WTC11 (cell line): Measurements from ENCODE around the gene ZP4. TPM values are rescaled to one million over a fixed set of nuclear protein-coding genes. Genes with fewer than 3 reads are reported as not detected.

Experiments used
- ATAC-seq: fragments of 200-7000 bp; cut with Tn5 transposase; 2 replicates; pipeline ENCODE4 v1.10.0; 2021; ENCODE audit warnings: mild to moderate bottlenecking, moderate library complexity
- Bru-seq: library from RNA; stranded (reverse); fragments of 400-500 nt; gene quantifications from one replicate; lab custom pipeline; 2021; lab: Mats Ljungman, UMichigan
- CTCF ChIA-PET: fragments of 300-600 bp; sonication (Branson Sonifier 250); formaldehyde crosslinking; loops from one replicate; lab custom pipeline; 2021; ENCODE audit warnings: antibody characterized with exemption; lab: Charles Lee
- POLR2A ChIA-PET: fragments of 350-600 bp; sonication (Branson Sonifier 250); formaldehyde crosslinking; loops from one replicate; lab custom pipeline; 2021; ENCODE audit warnings: antibody characterized with exemption; lab: Charles Lee
- DNase-seq: peaks from one replicate; pipeline ENCODE4 v3.0.0; 2021; ENCODE audit warnings: low spot score
- H3K27ac Mint-ChIP-seq: 2 replicates; pipeline ENCODE4 v1.8.0; 2021; ENCODE audit warnings: mixed read lengths
- H3K27me3 Mint-ChIP-seq: 2 replicates; pipeline ENCODE4 v1.8.0; 2021; ENCODE audit warnings: low read depth, mild to moderate bottlenecking, moderate library complexity, mixed read lengths
- H3K36me3 Mint-ChIP-seq: 2 replicates; pipeline ENCODE4 v1.8.0; 2021; ENCODE audit warnings: mixed read lengths
- H3K4me1 Mint-ChIP-seq: 2 replicates; pipeline ENCODE4 v1.8.0; 2022; ENCODE audit warnings: mixed read lengths
- H3K4me3 Mint-ChIP-seq: 2 replicates; pipeline ENCODE4 v1.8.0; 2021; ENCODE audit warnings: mild to moderate bottlenecking, moderate library complexity, mixed read lengths
- H3K9me3 Mint-ChIP-seq: 2 replicates; pipeline ENCODE4 v1.8.0; 2021; ENCODE audit warnings: mixed read lengths
- CTCF ChIP-seq: fragments of 200-600 bp; IDR thresholded peaks from 2 replicates; pipeline ENCODE4 v1.8.0; 2022; ENCODE audit warnings: antibody characterized with exemption
- ELF4 ChIP-seq: sonication (generic); formaldehyde crosslinking; IDR thresholded peaks from 2 replicates; pipeline ENCODE4 v1.8.1; 2022; ENCODE audit warnings: low read depth, mild to moderate bottlenecking, moderate library complexity, missing genetic modification reagents
- ESRRA ChIP-seq: sonication (generic); formaldehyde crosslinking; IDR thresholded peaks from 2 replicates; pipeline ENCODE4 v1.8.1; 2022; ENCODE audit warnings: mild to moderate bottlenecking, missing genetic modification reagents, borderline replicate concordance
- ETV6 ChIP-seq: sonication (generic); formaldehyde crosslinking; IDR thresholded peaks from 2 replicates; pipeline ENCODE4 v1.8.1; 2022; ENCODE audit warnings: mild to moderate bottlenecking, missing genetic modification reagents
- FOXJ3 ChIP-seq: sonication (generic); formaldehyde crosslinking; IDR thresholded peaks from 2 replicates; pipeline ENCODE4 v1.9.0; 2021; ENCODE audit warnings: missing genetic modification reagents, mild to moderate bottlenecking, borderline replicate concordance
- FOXP1 ChIP-seq: sonication (generic); formaldehyde crosslinking; IDR thresholded peaks from 2 replicates; pipeline ENCODE4 v1.8.0; 2022; ENCODE audit warnings: missing genetic modification reagents, mild to moderate bottlenecking, moderate library complexity, borderline replicate concordance
- GABPB1 ChIP-seq: sonication (generic); formaldehyde crosslinking; IDR thresholded peaks from 2 replicates; pipeline ENCODE4 v1.8.1; 2023; ENCODE audit warnings: mild to moderate bottlenecking, missing genetic modification reagents
- GTF2I ChIP-seq: fragments of 250-450 bp; sonication (Bioruptor Pico); conservative IDR thresholded peaks from 2 replicates; pipeline ENCODE4 v1.4.0; 2021; ENCODE audit warnings: mild to moderate bottlenecking
- JAZF1 ChIP-seq: fragments of 250-450 bp; sonication (Bioruptor Pico); IDR thresholded peaks from 2 replicates; pipeline ENCODE4 v1.9.0; 2021; ENCODE audit warnings: moderate library complexity, mild to moderate bottlenecking, inconsistent platforms
- KAT7 ChIP-seq: sonication (generic); formaldehyde crosslinking; IDR thresholded peaks from 2 replicates; pipeline ENCODE4 v1.8.1; 2023; ENCODE audit warnings: missing genetic modification reagents, mild to moderate bottlenecking, borderline replicate concordance
- NFYB ChIP-seq: sonication (generic); formaldehyde crosslinking; conservative IDR thresholded peaks from 2 replicates; pipeline ENCODE4 v1.8.0; 2022; ENCODE audit warnings: low read depth, missing genetic modification reagents
- OVOL2 ChIP-seq: fragments of 250-450 bp; sonication (Bioruptor Pico); IDR thresholded peaks from 2 replicates; pipeline ENCODE4 v1.9.0; 2021; ENCODE audit warnings: mild to moderate bottlenecking, borderline replicate concordance
- SOX15 ChIP-seq: fragments of 250-450 bp; sonication (Bioruptor Pico); IDR thresholded peaks from 2 replicates; pipeline ENCODE4 v1.9.0; 2021; ENCODE audit warnings: mild to moderate bottlenecking
- STAT6 ChIP-seq: sonication (generic); formaldehyde crosslinking; conservative IDR thresholded peaks from 2 replicates; pipeline ENCODE4 v1.8.1; 2023; ENCODE audit warnings: mild to moderate bottlenecking, low read depth, missing genetic modification reagents, moderate library complexity
- USF2 ChIP-seq: sonication (generic); formaldehyde crosslinking; IDR thresholded peaks from 2 replicates; pipeline ENCODE4 v1.8.1; 2023; ENCODE audit warnings: mild to moderate bottlenecking, missing genetic modification reagents, moderate library complexity
- ZNF219 ChIP-seq: sonication (generic); formaldehyde crosslinking; IDR thresholded peaks from 2 replicates; pipeline ENCODE4 v1.8.0; 2023; ENCODE audit warnings: missing genetic modification reagents, mild to moderate bottlenecking, borderline replicate concordance
- ZNF317 ChIP-seq: sonication (generic); formaldehyde crosslinking; IDR thresholded peaks from 2 replicates; pipeline ENCODE4 v1.8.1; 2023; ENCODE audit warnings: low read depth, mild to moderate bottlenecking, moderate library complexity, missing genetic modification reagents, borderline replicate concordance
- ZNF512 ChIP-seq: sonication (generic); formaldehyde crosslinking; IDR thresholded peaks from 2 replicates; pipeline ENCODE4 v1.8.1; 2022; ENCODE audit warnings: missing genetic modification reagents, borderline replicate concordance
- long read RNA-seq, 3 experiments: library from RNA in 1 of 3; library from capped mRNA in 1 of 3; library from polyadenylated mRNA in 1 of 3; unstranded in 2 of 3; stranded (forward) in 1 of 3; transcript quantifications; one replicate each; pipeline ENCODE4 v2.0.0, GENCODE V29; 2021
- total RNA-seq: library from RNA; stranded (reverse); gene quantifications from 3 replicates; pipeline ENCODE4 v1.2.3, GENCODE V29; 2021

The ZP4 gene
- total RNA-seq, result not detected in 3 replicates
- Bru-seq, nascent RNA, result not detected
- long read RNA-seq, experiment 1, result 0 reads
- long read RNA-seq, experiment 2, result 0 reads
- long read RNA-seq, experiment 3, result 0 reads

- no peak for ATAC-seq
- ChIA-PET CTCF (interaction anchor here (1.0 to 2.0 kb wide), 3 partner anchors 11 to 40 kb away, joined by 4 to 8 read pairs (median 8); no protein-coding TSS in a partner anchor), POLR2A (no interaction called here)
- H3K36me3 Mint-ChIP-seq, result no peaks in the 10 kb centered on the region
- peaks cover 51% of the 10 kb centered on the region for H3K27me3 Mint-ChIP-seq
- TF ChIP-seq JAZF1 (CRISPR knock-in tag), result no peak
- TF ChIP-seq ZNF219, result no peak
- no peak for TF ChIP-seq STAT6
- no peak for TF ChIP-seq FOXP1 (CRISPR knock-in tag)
- TF ChIP-seq GABPB1 (CRISPR knock-in tag), result no peak
- TF ChIP-seq NFYB (CRISPR knock-in tag), result no peak
- TF ChIP-seq ETV6 (CRISPR knock-in tag), result no peak
- TF ChIP-seq ZNF512 (CRISPR knock-in tag), result no peak
- TF ChIP-seq SOX15 (CRISPR knock-in tag), result no peak
- TF ChIP-seq GTF2I (CRISPR knock-in tag), result no peak
- H3K9me3 Mint-ChIP-seq, result peaks cover 12% of the 10 kb centered on the region
- peaks cover 14% of the 10 kb centered on the region for H3K4me1 Mint-ChIP-seq
- DNase-seq, result no peak
- H3K27ac Mint-ChIP-seq, result no peak within 1 kb of the TSS
- no peak within 1 kb of the TSS for H3K4me3 Mint-ChIP-seq
Observed at GRCh38 chr1:237890822-237891221, at the start of gene ZP4. Gene ZP4, minus strand, starts transcription at chr1:237890922. Its CDS starts 287 bp downstream, at chr1:237890635.

GRCh38 chr1:237938553-237938952 is 47.8 kb upstream of the ZP4 start:
- DNase-seq, result peak; percentile 76
- ATAC-seq, result peak; percentile 50
- no peak overlapping the region for H3K4me3 Mint-ChIP-seq
- peak; percentile 53 for TF ChIP-seq CTCF
- TF ChIP-seq ETV6 (CRISPR knock-in tag), result no peak
- TF ChIP-seq, all 79 proteins: peak for 1
- Mint-ChIP-seq H3K4me1 (peaks cover 5% of the 10 kb centered on the region), H3K36me3 (no peaks in the 10 kb centered on the region), H3K9me3 (no peaks in the 10 kb centered on the region), H3K27ac (no peak overlapping the region), H3K27me3 (no peaks in the 10 kb centered on the region)
- ChIA-PET POLR2A (no interaction called here), CTCF (interaction anchor here (1.0 to 6.3 kb wide), 4 partner anchors 11 to 87 kb away, joined by 3 to 76 read pairs (median 14); no protein-coding TSS in a partner anchor)

GRCh38 chr1:237938068-237938467 is 47.3 kb upstream of the ZP4 start:
- ChIA-PET POLR2A (no interaction called here), CTCF (interaction anchor here (4.1 to 6.3 kb wide), 2 partner anchors 74 to 87 kb away, joined by 25 to 76 read pairs; no protein-coding TSS in a partner anchor)
- Mint-ChIP-seq H3K4me3 (no peak overlapping the region), H3K27ac (no peak overlapping the region), H3K9me3 (no peaks in the 10 kb centered on the region), H3K36me3 (no peaks in the 10 kb centered on the region), H3K27me3 (no peaks in the 10 kb centered on the region), H3K4me1 (peaks cover 5% of the 10 kb centered on the region)
- DNase-seq (no peak), ATAC-seq (no peak)
- TF ChIP-seq ESRRA, result no peak
- no peak for TF ChIP-seq ELF4 (CRISPR knock-in tag)
- TF ChIP-seq KAT7, result no peak
- no peak for TF ChIP-seq USF2 (CRISPR knock-in tag)
- TF ChIP-seq ZNF512 (CRISPR knock-in tag), result no peak
- TF ChIP-seq OVOL2 (CRISPR knock-in tag), result no peak
- TF ChIP-seq FOXJ3 (CRISPR knock-in tag), result no peak
- no peak for TF ChIP-seq ZNF317 (CRISPR knock-in tag)
